Activated gamma-delta T cell treated with Interleukin-2 at 50 U/mL for 16 hours (primary cell): Measurements from ENCODE around the gene AGK.
"Not testable (repeated sequence)": the region's sequence is repeated elsewhere in the genome, so short reads cannot be mapped to it uniquely, and the experiment has no call there.

Source experiments
- DNase-seq: peaks from one replicate; pipeline ENCODE4 v3.0.0-alpha.2; 2020

AGK gene

GRCh38 chr7:141557360-141557759, 6.2 kb downstream of the AGK start:
- DNase-seq = no peak

GRCh38 chr7:141557831-141558531, 6.8 kb downstream of the AGK start:
- not testable (repeated sequence) for DNase-seq

GRCh38 chr7:141558544-141559183, 7.5 kb downstream of the AGK start:
- no peak for DNase-seq

GRCh38 chr7:141559961-141560360, 8.8 kb downstream of the AGK start:
- no peak for DNase-seq

- DNase-seq = no peak
Observed at GRCh38 chr7:141562036-141562435, 10.8 kb downstream of the AGK start.

GRCh38 chr7:141562543-141562942, 11.3 kb downstream of the AGK start:
- no peak for DNase-seq

- DNase-seq = no peak
Observed at GRCh38 chr7:141562972-141563371, 11.8 kb downstream of the AGK start.

- no peak for DNase-seq
Observed at GRCh38 chr7:141563956-141564623, 12.9 kb downstream of the AGK start.

- DNase-seq = no peak
Observed at GRCh38 chr7:141567432-141567831, 16.2 kb downstream of the AGK start.

GRCh38 chr7:141568227-141568626, 17.0 kb downstream of the AGK start:
- no peak for DNase-seq

- DNase-seq = no peak
Observed at GRCh38 chr7:141571059-141571458, 19.8 kb downstream of the AGK start.

GRCh38 chr7:141572175-141572574, 21.0 kb downstream of the AGK start:
- no peak for DNase-seq

GRCh38 chr7:141573511-141573910, 22.3 kb downstream of the AGK start:
- DNase-seq = no peak

- DNase-seq = no peak
Observed at GRCh38 chr7:141575164-141575563, 24.0 kb downstream of the AGK start.

GRCh38 chr7:141575654-141576448, 24.6 kb downstream of the AGK start:
- DNase-seq = no peak

- DNase-seq = no peak
Observed at GRCh38 chr7:141577043-141577839, 26.0 kb downstream of the AGK start.

- DNase-seq = not testable (repeated sequence)
Observed at GRCh38 chr7:141579953-141580352, 28.7 kb downstream of the AGK start.

- DNase-seq = not testable (repeated sequence)
Observed at GRCh38 chr7:141582063-141582462, 30.9 kb downstream of the AGK start.

- no peak for DNase-seq
Observed at GRCh38 chr7:141584935-141585334, 33.7 kb downstream of the AGK start.

- no peak for DNase-seq
Observed at GRCh38 chr7:141585592-141586510, 34.6 kb downstream of the AGK start.

- no peak for DNase-seq
Observed at GRCh38 chr7:141586878-141587277, 35.7 kb downstream of the AGK start.
